CD14-positive monocyte (primary cell): ENCODE data around the gene FOXD4L3. TPM values are rescaled to one million over a fixed set of nuclear protein-coding genes. Genes with fewer than 3 reads are reported as not detected.
"Not testable (repeated sequence)": the region's sequence is repeated elsewhere in the genome, so short reads cannot be mapped to it uniquely, and the experiment has no call there.

ENCODE experiments used
- DNase-seq, 3 donors: peaks; one replicate each; pipeline ENCODE4 v3.0.0-alpha.2; 2011 to 2022
- H2AFZ ChIP-seq: 2 replicates; pipeline ENCODE4 v1.6.0; 2012; ENCODE audit warnings: mild to moderate bottlenecking, low read depth, low read length, inconsistent platforms; ENCODE audit not compliant: insufficient read depth, poor library complexity, severe bottlenecking
- H3K27ac ChIP-seq, 2 donors: 1 replicate in 1 of 2; 2 replicates in 1 of 2; pipeline ENCODE4 v1.5.1; 2012 to 2013; ENCODE audit warnings: low read length in 2 of 2, control low read depth in 1 of 2, inconsistent platforms in 1 of 2, low read depth in 1 of 2, mild to moderate bottlenecking in 1 of 2
- H3K27me3 ChIP-seq, 2 donors: one replicate each; pipeline versions ENCODE4 v1.6.0 to v1.6.1; 2011 to 2013; ENCODE audit warnings: low read length in 2 of 2; ENCODE audit not compliant: control insufficient read depth in 2 of 2, insufficient read depth in 2 of 2
- H3K36me3 ChIP-seq, 2 donors: replicated peaks in 1 of 2; 1 replicate in 1 of 2; 2 replicates in 1 of 2; pipeline versions ENCODE4 v1.5.1 to v1.6.1; 2012 to 2013; ENCODE audit warnings: low read length in 2 of 2, control low read depth in 1 of 2, inconsistent platforms in 1 of 2, mild to moderate bottlenecking in 1 of 2; ENCODE audit not compliant: insufficient read depth in 2 of 2, control insufficient read depth in 1 of 2
- H3K4me1 ChIP-seq, 2 donors: 1 replicate in 1 of 2; 2 replicates in 1 of 2; pipeline versions ENCODE4 v1.5.1 to v1.6.1; 2012 to 2013; ENCODE audit warnings: low read length in 2 of 2, control low read depth in 1 of 2, inconsistent platforms in 1 of 2, mild to moderate bottlenecking in 1 of 2, moderate library complexity in 1 of 2; ENCODE audit not compliant: insufficient read depth in 2 of 2, control insufficient read depth in 1 of 2
- H3K4me2 ChIP-seq: replicated peaks from 2 replicates; pipeline ENCODE3; 2012; ENCODE audit warnings: low read length, moderate library complexity, mild to moderate bottlenecking; ENCODE audit not compliant: poor library complexity, severe bottlenecking; ENCODE audit errors: extremely low read depth
- H3K4me3 ChIP-seq, 3 experiments: fragments of 200-600 bp in 1 of 3; sonication (generic) in 1 of 3; replicated peaks in 1 of 3; 1 replicate in 2 of 3; 2 replicates in 1 of 3; pipeline ENCODE4 v1.5.1; 2011 to 2013; ENCODE audit warnings: low read length in 3 of 3, mild to moderate bottlenecking in 3 of 3, control low read depth in 2 of 3, low read depth in 2 of 3, inconsistent platforms in 1 of 3, moderate library complexity in 1 of 3
- H3K79me2 ChIP-seq: 2 replicates; pipeline ENCODE4 v1.6.0; 2012; ENCODE audit warnings: mild to moderate bottlenecking, control low read depth, inconsistent platforms, low read length, moderate library complexity; ENCODE audit not compliant: insufficient read depth
- H3K9ac ChIP-seq: 2 replicates; pipeline ENCODE4 v1.6.0; 2017; ENCODE audit warnings: low read length, mild to moderate bottlenecking; ENCODE audit not compliant: insufficient read depth, poor library complexity, severe bottlenecking
- H3K9me3 ChIP-seq, 2 donors: replicated peaks in 1 of 2; 1 replicate in 1 of 2; 2 replicates in 1 of 2; pipeline versions ENCODE4 v1.5.1 to v1.6.1; 2012 to 2013; ENCODE audit warnings: low read length in 2 of 2, control low read depth in 1 of 2; ENCODE audit not compliant: control insufficient read depth in 1 of 2, insufficient read depth in 1 of 2
- H4K20me1 ChIP-seq: 2 replicates; pipeline ENCODE4 v1.6.0; 2012; ENCODE audit warnings: mild to moderate bottlenecking, low read length, control low read depth, moderate library complexity; ENCODE audit not compliant: insufficient read depth
- H3K27ac Mint-ChIP-seq, 7 donors: one replicate each; pipeline ENCODE4 v1.8.0; 2020; ENCODE audit warnings: mild to moderate bottlenecking in 7 of 7, mixed read lengths in 7 of 7, moderate library complexity in 6 of 7, inconsistent platforms in 2 of 7
- H3K27me3 Mint-ChIP-seq, 3 donors: one replicate each; pipeline ENCODE4 v1.8.0; 2021 to 2022; ENCODE audit warnings: low read depth in 3 of 3, mild to moderate bottlenecking in 3 of 3, mixed read lengths in 3 of 3, moderate library complexity in 3 of 3, inconsistent platforms in 1 of 3
- H3K36me3 Mint-ChIP-seq, 2 donors: one replicate each; pipeline ENCODE4 v1.8.0; 2020; ENCODE audit warnings: mixed read lengths in 2 of 2, inconsistent platforms in 1 of 2, mild to moderate bottlenecking in 1 of 2
- H3K4me1 Mint-ChIP-seq: one replicate; pipeline ENCODE4 v1.8.0; 2020; ENCODE audit warnings: mild to moderate bottlenecking, mixed read lengths
- H3K4me3 Mint-ChIP-seq, 2 donors: one replicate each; pipeline ENCODE4 v1.8.0; 2020; ENCODE audit warnings: mild to moderate bottlenecking in 2 of 2, mixed read lengths in 2 of 2, moderate library complexity in 1 of 2
- H3K9me3 Mint-ChIP-seq, 7 donors: one replicate each; pipeline ENCODE4 v1.8.0; 2020 to 2022; ENCODE audit warnings: mixed read lengths in 7 of 7, mild to moderate bottlenecking in 6 of 7, moderate library complexity in 6 of 7, inconsistent platforms in 2 of 7
- WGBS: methylation state at CpG from one replicate; pipeline ENCODE4 v1.1.5; 2013; ENCODE audit warnings: missing lambda C conversion rate; ENCODE audit not compliant: insufficient coverage; 5-methylcytosine and 5-hydroxymethylcytosine counted together
- intact Hi-C, 2 donors: fragments of 100-400 bp; cut with micrococcal nuclease; formaldehyde crosslinking; loops; one replicate each; pipeline versions ENCODE4 v1.15.0 to v1.15.1; 2023
- polyA plus RNA-seq, 3 donors: library from polyadenylated mRNA; depleted of rRNA in 1 of 3; unstranded in 2 of 3; stranded (reverse) in 1 of 3; fragments of 300-500 nt in 2 of 3; fragments of >200 nt in 1 of 3; fragmentation: Illumina TruSeq in 2 of 3; gene quantifications; 1 replicate in 2 of 3; 2 replicates in 1 of 3; pipeline ENCODE4 v1.2.3, GENCODE V29; 2012 to 2021

FOXD4L3 gene
- polyA plus RNA-seq, 3 donors = not detected

DNA sequence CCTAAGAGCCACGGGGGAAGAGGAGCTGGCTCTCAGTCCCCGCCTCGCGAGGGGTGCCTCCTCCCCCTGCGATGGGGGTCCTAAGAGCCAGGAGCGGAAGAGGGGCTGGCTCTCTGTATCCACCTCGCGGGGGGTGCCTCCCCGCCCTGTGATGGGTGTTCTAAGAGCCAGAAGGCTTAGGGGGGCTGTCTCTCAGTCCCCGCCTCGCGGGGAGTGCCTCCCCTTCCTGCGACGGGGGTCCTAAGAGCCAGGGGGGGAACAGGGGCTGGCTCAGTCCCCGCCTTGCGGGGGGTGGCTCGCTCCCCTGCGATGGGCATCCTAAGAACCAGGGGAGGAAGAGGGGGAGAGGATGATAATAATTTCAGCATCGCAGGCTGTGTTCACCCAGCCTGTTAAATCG, 21.9 kb downstream of the FOXD4L3 start:
- H3K9me3 Mint-ChIP-seq, H3K79me2 ChIP-seq, H4K20me1 ChIP-seq, H3K9me3 ChIP-seq, H3K4me3 Mint-ChIP-seq, H3K27ac Mint-ChIP-seq, H3K27me3 Mint-ChIP-seq, H3K4me1 ChIP-seq, intact Hi-C loops, H3K27ac ChIP-seq, H3K36me3 ChIP-seq, H3K9ac ChIP-seq, H3K4me2 ChIP-seq, DNase-seq, H3K4me3 ChIP-seq, H3K36me3 Mint-ChIP-seq, H3K4me1 Mint-ChIP-seq, H2AFZ ChIP-seq: not testable (repeated sequence)
- no CpG with 5 or more reads among the region's 20 CpGs for WGBS
- peaks cover 0 to 12% of the 10 kb centered on the region in 2 donors for H3K27me3 ChIP-seq

DNA sequence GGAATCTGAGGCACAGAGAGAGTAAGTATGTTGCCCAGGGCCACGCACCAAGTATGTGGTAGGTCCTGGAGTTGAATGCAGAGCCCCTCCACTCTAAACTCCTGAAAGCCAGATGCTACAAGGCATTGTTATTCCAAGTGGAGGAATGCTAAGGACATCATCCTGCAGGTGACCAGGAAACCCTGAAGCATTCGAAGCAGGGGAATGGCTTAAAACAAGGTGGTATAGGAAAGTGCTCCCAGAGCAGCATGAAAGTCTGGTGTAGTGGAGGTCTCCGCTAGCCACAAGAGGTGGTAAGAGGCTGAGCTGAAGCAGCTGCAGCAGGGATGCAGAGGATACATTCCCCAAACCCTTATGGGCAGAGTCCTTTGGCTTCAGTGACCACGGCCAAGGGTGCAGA, 26.4 kb downstream of the FOXD4L3 start:
- intact Hi-C loops, H3K4me3 ChIP-seq, H3K9me3 ChIP-seq, H3K4me2 ChIP-seq, H3K79me2 ChIP-seq, H3K4me1 Mint-ChIP-seq, DNase-seq, H3K9ac ChIP-seq, H4K20me1 ChIP-seq, H2AFZ ChIP-seq, H3K4me3 Mint-ChIP-seq, H3K4me1 ChIP-seq, H3K36me3 ChIP-seq, H3K27me3 Mint-ChIP-seq, H3K9me3 Mint-ChIP-seq, H3K36me3 Mint-ChIP-seq, H3K27ac ChIP-seq, H3K27me3 ChIP-seq, H3K27ac Mint-ChIP-seq: not testable (repeated sequence)
- WGBS = 83% methylated on average over 1 of the region's 4 CpGs

DNA sequence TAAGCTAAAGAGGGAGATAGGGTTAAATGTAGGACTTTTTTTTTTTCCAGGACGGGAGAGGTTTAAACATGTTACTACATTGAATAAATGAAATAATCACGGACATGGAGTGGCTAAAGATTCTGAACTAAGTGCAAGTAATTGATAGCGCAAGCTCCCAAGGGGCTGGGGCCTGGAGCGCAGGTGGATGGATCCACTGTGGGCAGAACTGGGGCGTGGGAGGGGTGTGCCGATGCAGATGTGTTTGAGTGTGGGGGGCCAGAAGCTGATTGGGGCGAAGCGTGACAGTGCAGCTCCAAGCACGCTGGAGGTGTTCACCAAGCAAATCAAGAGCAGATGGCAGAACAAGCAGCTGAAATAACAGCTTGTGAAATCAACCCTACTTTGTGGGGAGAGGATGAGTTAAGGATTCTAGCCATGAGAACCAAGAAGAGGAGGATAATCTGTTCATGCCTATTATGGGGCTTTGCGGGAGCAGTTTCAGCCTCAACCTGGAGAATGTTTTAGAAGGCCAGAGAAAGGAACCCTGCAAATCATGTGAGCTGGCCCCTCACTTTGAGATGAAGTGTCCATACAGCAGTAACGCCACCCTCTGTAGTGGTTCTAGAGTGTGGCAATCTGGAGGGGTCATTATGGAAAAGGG, 28.0 kb downstream of the FOXD4L3 start:
- H3K27ac Mint-ChIP-seq, H3K79me2 ChIP-seq, H3K27me3 Mint-ChIP-seq, H3K36me3 Mint-ChIP-seq, H3K27ac ChIP-seq, DNase-seq, H3K27me3 ChIP-seq, H4K20me1 ChIP-seq, H3K4me1 ChIP-seq, H3K4me3 Mint-ChIP-seq, H3K9me3 Mint-ChIP-seq, H3K36me3 ChIP-seq, intact Hi-C loops, H3K9me3 ChIP-seq, H3K9ac ChIP-seq, H3K4me1 Mint-ChIP-seq, H3K4me2 ChIP-seq, H2AFZ ChIP-seq, H3K4me3 ChIP-seq: not testable (repeated sequence)
- WGBS = no CpG with 5 or more reads among the region's 11 CpGs

DNA sequence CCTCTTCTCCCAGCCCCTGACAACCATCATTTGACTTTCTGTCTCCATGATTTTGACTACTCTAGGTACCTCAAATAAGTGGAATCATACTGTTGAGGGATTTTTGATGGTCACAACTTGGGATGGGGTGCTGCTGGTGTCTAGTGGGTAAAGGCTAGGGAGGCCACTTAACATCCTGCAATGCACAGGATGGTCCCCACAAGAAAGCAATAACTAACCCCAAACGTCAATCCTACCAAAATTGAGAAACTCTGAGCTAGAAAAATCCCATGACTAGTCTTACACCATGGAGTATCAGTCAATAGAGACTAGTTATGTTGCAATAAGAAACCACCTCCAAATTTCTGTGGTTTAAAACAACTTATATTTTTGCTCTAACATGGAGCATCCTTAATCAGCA, 29.5 kb downstream of the FOXD4L3 start:
- H3K27ac ChIP-seq, intact Hi-C loops, H2AFZ ChIP-seq, H4K20me1 ChIP-seq, H3K4me1 ChIP-seq, H3K9me3 Mint-ChIP-seq, H3K9ac ChIP-seq, H3K4me3 ChIP-seq, H3K27ac Mint-ChIP-seq, H3K4me3 Mint-ChIP-seq, H3K4me1 Mint-ChIP-seq, H3K36me3 ChIP-seq, H3K79me2 ChIP-seq, H3K9me3 ChIP-seq, H3K4me2 ChIP-seq, H3K27me3 ChIP-seq, H3K27me3 Mint-ChIP-seq, H3K36me3 Mint-ChIP-seq, DNase-seq: not testable (repeated sequence)
- WGBS = no CpG with 5 or more reads among the region's 1 CpG
